GM13977 (cell line): ENCODE data around the gene LEO1.

Experiments
- DNase-seq: peaks from one replicate; pipeline ENCODE4 v3.0.0; 2012; ENCODE audit warnings: low spot score
- in situ Hi-C: fragments of 300-500 bp; cut with MboI; formaldehyde crosslinking; loops from one replicate; pipeline ENCODE4 v1.12.0; 2022; ENCODE audit warnings: low sequenced_read_pairs, low pct_unique_long_range_greater_than_20kb, mixed read lengths, inconsistent platforms; ENCODE audit not compliant: unreplicated experiment
- TF ChIP-seq, protein P1 (sequence below): IDR thresholded peaks from 2 replicates; pipeline ENCODE4 v1.5.1; 2012; ENCODE audit warnings: mild to moderate bottlenecking, control low read depth; ENCODE audit not compliant: insufficient read depth; ENCODE audit errors: extremely low read depth, missing control alignments

LEO1 gene

DNA sequence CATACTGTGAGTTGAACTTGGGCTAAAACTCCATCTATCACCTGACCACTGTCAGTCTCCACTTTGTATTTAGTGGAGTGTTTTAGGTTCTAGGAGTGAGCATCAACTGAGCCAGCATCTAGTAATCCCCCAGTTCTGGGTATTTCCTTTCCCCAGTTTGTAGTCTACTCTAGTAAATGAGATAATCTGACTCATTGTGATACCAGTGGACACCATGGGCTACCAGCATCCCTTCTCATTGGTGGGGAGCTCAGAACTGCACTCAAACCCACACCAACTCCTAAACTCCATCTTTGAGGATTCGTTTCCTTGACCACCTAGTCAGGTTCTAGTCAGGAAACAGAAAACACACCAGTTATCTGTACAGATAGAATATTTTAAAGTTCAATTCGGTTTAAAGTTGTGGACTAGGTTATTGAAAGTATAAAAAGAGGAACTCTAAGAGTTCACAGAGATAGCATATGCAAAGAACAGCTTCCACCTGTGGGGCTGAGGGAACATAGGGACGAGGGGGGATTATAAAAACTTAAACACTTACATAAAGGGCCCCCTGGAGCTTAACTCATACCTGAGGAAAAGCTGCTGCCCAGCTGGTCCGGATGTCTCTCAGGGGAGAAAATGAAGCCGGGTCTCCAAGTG lies 36.0 kb downstream of the LEO1 start:
- DNase-seq = peak; percentile 73
- TF ChIP-seq, protein P1, sequence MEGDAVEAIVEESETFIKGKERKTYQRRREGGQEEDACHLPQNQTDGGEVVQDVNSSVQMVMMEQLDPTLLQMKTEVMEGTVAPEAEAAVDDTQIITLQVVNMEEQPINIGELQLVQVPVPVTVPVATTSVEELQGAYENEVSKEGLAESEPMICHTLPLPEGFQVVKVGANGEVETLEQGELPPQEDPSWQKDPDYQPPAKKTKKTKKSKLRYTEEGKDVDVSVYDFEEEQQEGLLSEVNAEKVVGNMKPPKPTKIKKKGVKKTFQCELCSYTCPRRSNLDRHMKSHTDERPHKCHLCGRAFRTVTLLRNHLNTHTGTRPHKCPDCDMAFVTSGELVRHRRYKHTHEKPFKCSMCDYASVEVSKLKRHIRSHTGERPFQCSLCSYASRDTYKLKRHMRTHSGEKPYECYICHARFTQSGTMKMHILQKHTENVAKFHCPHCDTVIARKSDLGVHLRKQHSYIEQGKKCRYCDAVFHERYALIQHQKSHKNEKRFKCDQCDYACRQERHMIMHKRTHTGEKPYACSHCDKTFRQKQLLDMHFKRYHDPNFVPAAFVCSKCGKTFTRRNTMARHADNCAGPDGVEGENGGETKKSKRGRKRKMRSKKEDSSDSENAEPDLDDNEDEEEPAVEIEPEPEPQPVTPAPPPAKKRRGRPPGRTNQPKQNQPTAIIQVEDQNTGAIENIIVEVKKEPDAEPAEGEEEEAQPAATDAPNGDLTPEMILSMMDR = no peak
- in situ Hi-C loops = no loop called here

- no peak for DNase-seq
- in situ Hi-C loops = no loop called here
- TF ChIP-seq, protein P1 = no peak
These were observed 39.4 kb downstream of the LEO1 start for GRCh38 chr15:51932161-51932560.

- in situ Hi-C loops = no loop called here
- TF ChIP-seq, protein P1 = no peak
- no peak for DNase-seq
These were observed 39.9 kb downstream of the LEO1 start for GRCh38 chr15:51931638-51932037.

GRCh38 chr15:51931016-51931415 lies 40.6 kb downstream of the LEO1 start:
- in situ Hi-C loops = no loop called here
- TF ChIP-seq, protein P1 = no peak
- DNase-seq = no peak

GRCh38 chr15:51926809-51927208 lies 44.8 kb downstream of the LEO1 start:
- in situ Hi-C loops = no loop called here
- TF ChIP-seq, protein P1 = no peak
- DNase-seq = no peak

DNA sequence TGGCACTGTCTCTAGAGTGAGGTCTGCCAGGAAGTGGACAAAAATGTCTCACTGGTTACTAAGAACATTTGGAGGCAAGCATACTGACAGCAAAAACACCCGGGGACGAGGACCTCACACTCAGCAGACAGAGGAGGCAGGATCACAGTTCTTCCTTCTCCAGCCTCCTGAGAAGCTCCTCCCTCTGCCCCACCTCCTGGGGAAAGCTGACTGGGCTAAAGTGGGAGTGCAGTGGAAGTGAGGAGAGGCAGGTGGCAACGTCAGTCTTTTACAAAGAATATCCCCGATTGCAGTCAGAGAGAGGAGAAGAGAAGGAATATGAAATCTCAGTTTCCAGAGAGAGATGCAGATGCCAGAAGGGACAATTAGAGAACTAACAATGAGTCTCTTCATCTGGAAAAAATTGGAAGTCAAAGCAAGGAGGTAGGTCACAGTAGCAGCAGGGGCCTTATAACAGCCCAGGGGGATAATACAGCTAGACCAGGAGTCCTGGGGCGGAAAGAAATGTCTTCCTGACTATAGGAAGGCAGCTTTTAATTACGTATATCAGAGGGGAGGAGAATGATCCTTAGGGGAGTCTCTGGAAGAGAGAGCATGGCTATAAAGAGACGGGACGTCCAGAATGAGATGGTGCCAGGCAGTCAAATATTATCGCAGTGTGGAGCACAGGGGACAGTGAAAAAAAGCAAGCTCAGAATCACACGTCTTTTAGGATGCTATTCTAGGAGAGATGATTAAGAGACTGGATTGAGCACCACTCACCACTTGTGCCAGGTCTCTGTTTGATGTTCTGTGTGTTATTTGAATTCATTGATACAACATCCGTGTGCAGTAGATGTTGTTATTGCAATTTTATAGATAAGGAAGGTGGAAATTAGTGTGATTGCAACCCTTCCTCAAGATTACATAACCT lies 47.2 kb downstream of the LEO1 start:
- in situ Hi-C loops = no loop called here
- TF ChIP-seq, protein P1 = no peak
- DNase-seq = no peak
